Fibroblast of lung (primary cell): Measurements from ENCODE around the gene FAM174B.

Source experiments
- EZH2 ChIP-seq: IDR thresholded peaks from 2 replicates; pipeline ENCODE4 v1.5.1; 2012; ENCODE audit warnings: low read length, control low read depth, mild to moderate bottlenecking; ENCODE audit errors: missing control alignments
- TF ChIP-seq, protein P1 (sequence below), 2 donors: IDR thresholded peaks in 1 of 2; conservative IDR thresholded peaks in 1 of 2; 1 replicate in 1 of 2; 2 replicates in 1 of 2; pipeline ENCODE4 v1.5.1; 2011 to 2012; ENCODE audit warnings: low read length in 2 of 2, control low read depth in 1 of 2, inconsistent platforms in 1 of 2, low read depth in 1 of 2, mild to moderate bottlenecking in 1 of 2

GRCh38 chr15:92614301-92614700 lies 41.3 kb downstream of the FAM174B start:
- TF ChIP-seq, protein P1, sequence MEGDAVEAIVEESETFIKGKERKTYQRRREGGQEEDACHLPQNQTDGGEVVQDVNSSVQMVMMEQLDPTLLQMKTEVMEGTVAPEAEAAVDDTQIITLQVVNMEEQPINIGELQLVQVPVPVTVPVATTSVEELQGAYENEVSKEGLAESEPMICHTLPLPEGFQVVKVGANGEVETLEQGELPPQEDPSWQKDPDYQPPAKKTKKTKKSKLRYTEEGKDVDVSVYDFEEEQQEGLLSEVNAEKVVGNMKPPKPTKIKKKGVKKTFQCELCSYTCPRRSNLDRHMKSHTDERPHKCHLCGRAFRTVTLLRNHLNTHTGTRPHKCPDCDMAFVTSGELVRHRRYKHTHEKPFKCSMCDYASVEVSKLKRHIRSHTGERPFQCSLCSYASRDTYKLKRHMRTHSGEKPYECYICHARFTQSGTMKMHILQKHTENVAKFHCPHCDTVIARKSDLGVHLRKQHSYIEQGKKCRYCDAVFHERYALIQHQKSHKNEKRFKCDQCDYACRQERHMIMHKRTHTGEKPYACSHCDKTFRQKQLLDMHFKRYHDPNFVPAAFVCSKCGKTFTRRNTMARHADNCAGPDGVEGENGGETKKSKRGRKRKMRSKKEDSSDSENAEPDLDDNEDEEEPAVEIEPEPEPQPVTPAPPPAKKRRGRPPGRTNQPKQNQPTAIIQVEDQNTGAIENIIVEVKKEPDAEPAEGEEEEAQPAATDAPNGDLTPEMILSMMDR (conservative IDR thresholded peaks at IDR 0.05 in 1 of 2, IDR thresholded peaks at IDR 0.05 in 1 of 2; ENCODE audit: low read depth in 1 of 2, low read length in 2 of 2): no peak
- TF ChIP-seq EZH2: no peak
